Measurements from ENCODE around the gene UBE2L5. TPM values are rescaled to one million over a fixed set of nuclear protein-coding genes. Genes with fewer than 3 reads are reported as not detected.

Gene UBE2L5
- total and polyA plus RNA-seq, 2 of the 13 experiments (the other 11 are each of a cell fraction or from before 2014, with no cell fraction given), result 0.13 TPM; not detected in 1

DNA sequence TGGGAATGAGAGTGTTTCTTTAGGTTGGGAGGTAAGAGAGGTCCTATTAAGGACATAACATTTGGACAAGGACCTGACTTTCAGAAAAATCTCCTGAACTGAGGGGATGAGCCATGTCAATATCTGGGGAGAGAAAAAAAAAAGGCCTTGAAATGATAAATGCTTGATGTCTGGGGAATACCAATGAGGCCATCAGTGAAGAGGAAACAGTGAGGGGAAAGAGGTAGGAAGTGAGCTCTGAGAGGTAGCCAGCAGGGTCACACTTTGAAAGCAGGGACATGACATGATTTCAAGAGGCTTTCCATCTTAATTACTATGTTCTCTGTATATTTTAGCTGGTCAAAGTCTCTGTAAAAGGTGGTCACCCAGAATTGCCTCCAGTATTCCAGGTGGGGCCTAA is 9.9 kb upstream of the UBE2L5 start:
- ChIA-PET POLR2A (no interaction called here), CTCF (ENCODE audit: low intra/inter-chr PET ratio, low total read pairs) (no interaction called here)
- no peak overlapping the region for H3K4me3 ChIP-seq (replicated peaks in 1 of 3; ENCODE audit: insufficient read depth in 1 of 3, low read depth in 2 of 3, low read length in 3 of 3)
- H4K20me1 ChIP-seq (ENCODE audit: insufficient read depth, low read length), result no peaks in the 10 kb centered on the region
- H3K27me3 ChIP-seq (ENCODE audit: control insufficient read depth in 1 of 2, insufficient read depth in 2 of 2, low read length in 2 of 2), result peaks cover 0 to 5% of the 10 kb centered on the region in 2 experiments; a peak in 1 of 5 replicates
- no peak for ATAC-seq
- in situ Hi-C loops (cut with HindIII; ENCODE audit: extremely low pct_ligation_motif_present, low pct_unique_long_range_greater_than_20kb) (no loop called here), intact Hi-C loops (cut with micrococcal nuclease; ENCODE audit: unreplicated experiment) (no loop called here)
- no peak overlapping the region for H2AFZ ChIP-seq (ENCODE audit: low read length)
- no peak overlapping the region for H3K27ac ChIP-seq (ENCODE audit: extremely low read length, insufficient read depth, low read length)
- no peak for FAIRE-seq
- H3K4me2 ChIP-seq (ENCODE audit: low read depth, low read length), result no peak overlapping the region
- no peaks in the 10 kb centered on the region for H3K36me3 ChIP-seq (replicated peaks in 1 of 2; ENCODE audit: control insufficient read depth in 1 of 2, insufficient read depth in 2 of 2, low read length in 2 of 2)
- H3K9me3 ChIP-seq (ENCODE audit: low read length), result no peaks in the 10 kb centered on the region
- DNase-seq (ENCODE audit: low spot score), result no peak
- H3K79me2 ChIP-seq (ENCODE audit: insufficient read depth, low read length), result no peaks in the 10 kb centered on the region
- BruUV-seq (replicated peaks), result no TSS peak
- H3K4me1 ChIP-seq (ENCODE audit: insufficient read depth, low read length), result peaks cover 12% of the 10 kb centered on the region
- H3K9ac ChIP-seq (ENCODE audit: insufficient read depth, low read depth, low read length), result no peak overlapping the region
- TF ChIP-seq TARDBP (CRISPR knock-in tag; IDR thresholded peaks at IDR 0.05) (no peak), ZNF652 (CRISPR knock-in tag; IDR thresholded peaks at IDR 0.05; ENCODE audit: borderline replicate concordance, low read depth) (no peak), ZNF792 (CRISPR knock-in tag; IDR thresholded peaks at IDR 0.05) (no peak), STAG1 (CRISPR knock-in tag; IDR thresholded peaks at IDR 0.05) (no peak), PREB (CRISPR knock-in tag; IDR thresholded peaks at IDR 0.05) (no peak), ZNF7 (CRISPR knock-in tag; IDR thresholded peaks at IDR 0.05) (no peak), PHF8 (CRISPR knock-in tag; IDR thresholded peaks at IDR 0.05) (no peak), NFE2 (CRISPR knock-in tag; IDR thresholded peaks at IDR 0.05) (no peak), ZNF878 (CRISPR knock-in tag; IDR thresholded peaks at IDR 0.05) (no peak), MXI1 (IDR thresholded peaks at IDR 0.05; ENCODE audit: borderline replicate concordance, low read depth, low read length) (no peak), ZNF382 (CRISPR knock-in tag; IDR thresholded peaks at IDR 0.05; ENCODE audit: borderline replicate concordance) (no peak), HOXA9 (CRISPR knock-in tag; IDR thresholded peaks at IDR 0.05; ENCODE audit: borderline replicate concordance) (no peak), NFYB (CRISPR knock-in tag; IDR thresholded peaks at IDR 0.05) (no peak), HNF1A (IDR thresholded peaks at IDR 0.05; ENCODE audit: low read depth) (no peak), HNF1A (CRISPR knock-in tag; IDR thresholded peaks at IDR 0.05; ENCODE audit: borderline replicate concordance) (no peak)
- TF ChIP-seq, protein P1, sequence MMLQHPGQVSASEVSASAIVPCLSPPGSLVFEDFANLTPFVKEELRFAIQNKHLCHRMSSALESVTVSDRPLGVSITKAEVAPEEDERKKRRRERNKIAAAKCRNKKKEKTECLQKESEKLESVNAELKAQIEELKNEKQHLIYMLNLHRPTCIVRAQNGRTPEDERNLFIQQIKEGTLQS (CRISPR knock-in tag; IDR thresholded peaks at IDR 0.05), result no peak
- TF ChIP-seq, protein P2, sequence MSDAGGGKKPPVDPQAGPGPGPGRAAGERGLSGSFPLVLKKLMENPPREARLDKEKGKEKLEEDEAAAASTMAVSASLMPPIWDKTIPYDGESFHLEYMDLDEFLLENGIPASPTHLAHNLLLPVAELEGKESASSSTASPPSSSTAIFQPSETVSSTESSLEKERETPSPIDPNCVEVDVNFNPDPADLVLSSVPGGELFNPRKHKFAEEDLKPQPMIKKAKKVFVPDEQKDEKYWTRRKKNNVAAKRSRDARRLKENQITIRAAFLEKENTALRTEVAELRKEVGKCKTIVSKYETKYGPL (CRISPR knock-in tag; IDR thresholded peaks at IDR 0.05), result no peak
- TF ChIP-seq, protein P3, sequence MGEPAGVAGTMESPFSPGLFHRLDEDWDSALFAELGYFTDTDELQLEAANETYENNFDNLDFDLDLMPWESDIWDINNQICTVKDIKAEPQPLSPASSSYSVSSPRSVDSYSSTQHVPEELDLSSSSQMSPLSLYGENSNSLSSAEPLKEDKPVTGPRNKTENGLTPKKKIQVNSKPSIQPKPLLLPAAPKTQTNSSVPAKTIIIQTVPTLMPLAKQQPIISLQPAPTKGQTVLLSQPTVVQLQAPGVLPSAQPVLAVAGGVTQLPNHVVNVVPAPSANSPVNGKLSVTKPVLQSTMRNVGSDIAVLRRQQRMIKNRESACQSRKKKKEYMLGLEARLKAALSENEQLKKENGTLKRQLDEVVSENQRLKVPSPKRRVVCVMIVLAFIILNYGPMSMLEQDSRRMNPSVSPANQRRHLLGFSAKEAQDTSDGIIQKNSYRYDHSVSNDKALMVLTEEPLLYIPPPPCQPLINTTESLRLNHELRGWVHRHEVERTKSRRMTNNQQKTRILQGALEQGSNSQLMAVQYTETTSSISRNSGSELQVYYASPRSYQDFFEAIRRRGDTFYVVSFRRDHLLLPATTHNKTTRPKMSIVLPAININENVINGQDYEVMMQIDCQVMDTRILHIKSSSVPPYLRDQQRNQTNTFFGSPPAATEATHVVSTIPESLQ (CRISPR knock-in tag; conservative IDR thresholded peaks at IDR 0.05), result no peak

Data from HepG2 (cell line).